ENCODE data around the gene SLC35F1. TPM values are rescaled to one million over a fixed set of nuclear protein-coding genes. Genes with fewer than 3 reads are reported as not detected.

SLC35F1 gene
- total RNA-seq, 6 donors from 2014 or later: 0.11 to 0.15 (median 0.13) TPM; not detected in 3

- TF ChIP-seq CTCF (IDR thresholded peaks at IDR 0.05) (no peak), POLR2AphosphoS5 (IDR thresholded peaks at IDR 0.05) (no peak), POLR2A (IDR thresholded peaks at IDR 0.05) (no peak), EP300 (IDR thresholded peaks at IDR 0.05) (no peak)
- Histone ChIP-seq H3K27me3 (no peaks in the 10 kb centered on the region), H3K4me3 (no peak overlapping the region), H3K27ac (no peak overlapping the region), H3K4me1 (no peaks in the 10 kb centered on the region), H3K9me3 (no peaks in the 10 kb centered on the region), H3K36me3 (no peaks in the 10 kb centered on the region)
- DNase-seq: no peak
- WGBS, 2 donors: 86 to 90% methylated on average over 5 of the region's 5 CpGs
- ATAC-seq (ENCODE audit: low FRiP score in 2 of 2): no peak
These were observed 308.2 kb downstream of the SLC35F1 start for GRCh38 chr6:118215269-118215668.

GRCh38 chr6:118216751-118217150 is 309.7 kb downstream of the SLC35F1 start:
- no peak for TF ChIP-seq EP300 (IDR thresholded peaks at IDR 0.05)
- no peaks in the 10 kb centered on the region for H3K9me3 ChIP-seq
- no peaks in the 10 kb centered on the region for H3K4me1 ChIP-seq
- ATAC-seq (ENCODE audit: low FRiP score in 2 of 2) (no peak), DNase-seq (no peak)
- no peaks in the 10 kb centered on the region for H3K36me3 ChIP-seq
- H3K27me3 ChIP-seq: no peaks in the 10 kb centered on the region
- no peak overlapping the region for H3K4me3 ChIP-seq
- WGBS, 2 donors: 84 to 91% methylated on average over 2 of the region's 2 CpGs
- H3K27ac ChIP-seq: no peak overlapping the region

- 51 to 67% methylated on average over 2 of the region's 2 CpGs for WGBS, 2 donors
- no peak for DNase-seq
These were observed 311.1 kb downstream of the SLC35F1 start for GRCh38 chr6:118218156-118218555.

GRCh38 chr6:118220429-118221128 is 313.5 kb downstream of the SLC35F1 start:
- no peaks in the 10 kb centered on the region for H3K27me3 ChIP-seq
- H3K9me3 ChIP-seq: no peaks in the 10 kb centered on the region
- H3K36me3 ChIP-seq: no peaks in the 10 kb centered on the region
- no peak for DNase-seq
- no peak for ATAC-seq (ENCODE audit: low FRiP score in 2 of 2)
- H3K27ac ChIP-seq: no peak overlapping the region
- WGBS, 2 donors: 76 to 80% methylated on average over 2 of the region's 2 CpGs
- H3K4me3 ChIP-seq: no peak overlapping the region
- TF ChIP-seq EP300 (IDR thresholded peaks at IDR 0.05): no peak
- no peak for TF ChIP-seq CTCF (IDR thresholded peaks at IDR 0.05)
- no peak for TF ChIP-seq POLR2AphosphoS5 (IDR thresholded peaks at IDR 0.05)
- TF ChIP-seq POLR2A (IDR thresholded peaks at IDR 0.05): no peak
- H3K4me1 ChIP-seq: no peaks in the 10 kb centered on the region

More at GRCh38 chr6:118218156-118218555, 311.1 kb downstream of the SLC35F1 start:
- Histone ChIP-seq H3K27ac (no peak overlapping the region), H3K4me3 (no peak overlapping the region), H3K36me3 (no peaks in the 10 kb centered on the region), H3K4me1 (no peaks in the 10 kb centered on the region), H3K27me3 (no peaks in the 10 kb centered on the region), H3K9me3 (no peaks in the 10 kb centered on the region)
- ATAC-seq (ENCODE audit: low FRiP score in 2 of 2): no peak
- TF ChIP-seq EP300 (IDR thresholded peaks at IDR 0.05): no peak
- no peak for TF ChIP-seq CTCF (IDR thresholded peaks at IDR 0.05)
- no peak for TF ChIP-seq POLR2A (IDR thresholded peaks at IDR 0.05)
- no peak for TF ChIP-seq POLR2AphosphoS5 (IDR thresholded peaks at IDR 0.05)

- ATAC-seq (ENCODE audit: low FRiP score in 2 of 2) (no peak), DNase-seq (no peak)
- H3K27ac ChIP-seq: no peak overlapping the region
- WGBS, 2 donors: 76 to 86% methylated on average over 3 of the region's 3 CpGs
- H3K4me3 ChIP-seq: no peak overlapping the region
- no peaks in the 10 kb centered on the region for H3K27me3 ChIP-seq
- no peak for TF ChIP-seq POLR2AphosphoS5 (IDR thresholded peaks at IDR 0.05)
- no peak for TF ChIP-seq CTCF (IDR thresholded peaks at IDR 0.05)
- TF ChIP-seq EP300 (IDR thresholded peaks at IDR 0.05): no peak
- TF ChIP-seq POLR2A (IDR thresholded peaks at IDR 0.05): no peak
- no peaks in the 10 kb centered on the region for H3K4me1 ChIP-seq
- no peaks in the 10 kb centered on the region for H3K9me3 ChIP-seq
- H3K36me3 ChIP-seq: no peaks in the 10 kb centered on the region
These were observed 316.3 kb downstream of the SLC35F1 start for GRCh38 chr6:118223316-118223715.

Data from upper lobe of left lung (tissue), 6 donors.